Activated CD8-positive, alpha-beta T cell treated with anti-CD3 and anti-CD28 coated beads for 36 hours (primary cell): Measurements from ENCODE around the gene PLA2G15. TPM values are rescaled to one million over a fixed set of nuclear protein-coding genes. Genes with fewer than 3 reads are reported as not detected.

Experiments
- ATAC-seq: fragments of 200-7000 bp; cut with Tn5 transposase; one replicate; pipeline ENCODE4 v1.10.0; 2021; ENCODE audit warnings: mild to moderate bottlenecking, moderate library complexity
- CTCF ChIA-PET: fragments of 350-600 bp; sonication (Branson Sonifier 250); formaldehyde crosslinking; loops from one replicate; lab custom pipeline; 2021; ENCODE audit warnings: antibody characterized with exemption; lab: Charles Lee
- POLR2A ChIA-PET: fragments of 350-600 bp; sonication (Branson Sonifier 250); formaldehyde crosslinking; loops from one replicate; lab custom pipeline; 2021; ENCODE audit warnings: antibody characterized with exemption; lab: Charles Lee
- DNase-seq: peaks from one replicate; pipeline ENCODE4 v3.0.0-alpha.2; 2020
- H3K27ac Mint-ChIP-seq: one replicate; pipeline ENCODE4 v1.8.0; 2021; ENCODE audit warnings: mild to moderate bottlenecking, mixed read lengths
- H3K27me3 Mint-ChIP-seq: one replicate; pipeline ENCODE4 v1.8.0; 2021; ENCODE audit warnings: mixed read lengths
- H3K36me3 Mint-ChIP-seq: one replicate; pipeline ENCODE4 v1.8.0; 2021; ENCODE audit warnings: low read depth, mixed read lengths
- H3K4me1 Mint-ChIP-seq: one replicate; pipeline ENCODE4 v1.8.0; 2021; ENCODE audit warnings: low read depth, mixed read lengths
- H3K4me3 Mint-ChIP-seq: one replicate; pipeline ENCODE4 v1.8.0; 2021; ENCODE audit warnings: mild to moderate bottlenecking, moderate library complexity, mixed read lengths
- H3K9me3 Mint-ChIP-seq: one replicate; pipeline ENCODE4 v1.8.0; 2021; ENCODE audit warnings: mixed read lengths
- intact Hi-C: fragments of 100-400 bp; cut with micrococcal nuclease; formaldehyde crosslinking; loops from one replicate; pipeline ENCODE4 v1.10.0; 2022
- total RNA-seq, 2 experiments: library from RNA; stranded (reverse); gene quantifications; one replicate each; pipeline ENCODE4 v1.2.3, GENCODE V29; 2021
- TF ChIP-seq, protein P1 (sequence below): fragments of 200-600 bp; IDR thresholded peaks from one replicate; pipeline ENCODE4 v1.8.0; 2022; ENCODE audit warnings: antibody characterized with exemption, mild to moderate bottlenecking

The PLA2G15 gene
- total RNA-seq, 2 experiments from 2014 or later: 6.7 to 6.8 TPM

- peak; percentile 57 for DNase-seq
Measured at GRCh38 chr16:68236137-68236825, 8.9 kb upstream of the PLA2G15 start.

GRCh38 chr16:68236826-68237242 lies 8.3 kb upstream of the PLA2G15 start:
- ChIA-PET POLR2A (interaction anchor here (0.8 to 3.0 kb wide), 13 partner anchors 8 to 674 kb away, joined by 3 to 17 read pairs (median 3); partner anchors contain the start of genes NFATC3, PLA2G15, PRMT7 and SLC7A6), CTCF (interaction anchor here (0.7 to 2.9 kb wide), 8 partner anchors 8 to 144 kb away, joined by 3 to 20 read pairs (median 4); partner anchors contain the start of genes PRMT7, SLC7A6 and SLC7A6OS)
- intact Hi-C loops: no loop called here
- Mint-ChIP-seq H3K9me3 (no peaks in the 10 kb centered on the region), H3K4me3 (peak overlapping the region; percentile 87), H3K27me3 (no peaks in the 10 kb centered on the region), H3K27ac (peak overlapping the region; percentile 94), H3K4me1 (peaks cover 36% of the 10 kb centered on the region), H3K36me3 (no peaks in the 10 kb centered on the region)
- peak; percentile 5 for ATAC-seq
- DNase-seq: peak; percentile 48
- TF ChIP-seq, protein P1, sequence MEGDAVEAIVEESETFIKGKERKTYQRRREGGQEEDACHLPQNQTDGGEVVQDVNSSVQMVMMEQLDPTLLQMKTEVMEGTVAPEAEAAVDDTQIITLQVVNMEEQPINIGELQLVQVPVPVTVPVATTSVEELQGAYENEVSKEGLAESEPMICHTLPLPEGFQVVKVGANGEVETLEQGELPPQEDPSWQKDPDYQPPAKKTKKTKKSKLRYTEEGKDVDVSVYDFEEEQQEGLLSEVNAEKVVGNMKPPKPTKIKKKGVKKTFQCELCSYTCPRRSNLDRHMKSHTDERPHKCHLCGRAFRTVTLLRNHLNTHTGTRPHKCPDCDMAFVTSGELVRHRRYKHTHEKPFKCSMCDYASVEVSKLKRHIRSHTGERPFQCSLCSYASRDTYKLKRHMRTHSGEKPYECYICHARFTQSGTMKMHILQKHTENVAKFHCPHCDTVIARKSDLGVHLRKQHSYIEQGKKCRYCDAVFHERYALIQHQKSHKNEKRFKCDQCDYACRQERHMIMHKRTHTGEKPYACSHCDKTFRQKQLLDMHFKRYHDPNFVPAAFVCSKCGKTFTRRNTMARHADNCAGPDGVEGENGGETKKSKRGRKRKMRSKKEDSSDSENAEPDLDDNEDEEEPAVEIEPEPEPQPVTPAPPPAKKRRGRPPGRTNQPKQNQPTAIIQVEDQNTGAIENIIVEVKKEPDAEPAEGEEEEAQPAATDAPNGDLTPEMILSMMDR: no peak

More at GRCh38 chr16:68236137-68236825, 8.9 kb upstream of the PLA2G15 start:
- H3K4me3 Mint-ChIP-seq: peak overlapping the region; percentile 87
- no peaks in the 10 kb centered on the region for H3K27me3 Mint-ChIP-seq
- ChIA-PET CTCF (interaction anchor here (0.7 to 1.3 kb wide), 4 partner anchors 8 to 143 kb away, joined by 3 to 8 read pairs (median 3); partner anchors contain the start of genes PRMT7, SLC7A6 and SLC7A6OS), POLR2A (interaction anchor here (0.8 to 3.0 kb wide), 10 partner anchors 9 to 674 kb away, joined by 3 to 17 read pairs (median 4); partner anchors contain the start of genes PLA2G15, PRMT7, SLC7A6 and SLC7A6OS)
- H3K36me3 Mint-ChIP-seq: no peaks in the 10 kb centered on the region
- no peak for ATAC-seq
- H3K27ac Mint-ChIP-seq: peak overlapping the region; percentile 94
- H3K4me1 Mint-ChIP-seq: peaks cover 36% of the 10 kb centered on the region
- intact Hi-C loops: no loop called here
- TF ChIP-seq, protein P1: no peak
- H3K9me3 Mint-ChIP-seq: no peaks in the 10 kb centered on the region

GRCh38 chr16:68237243-68238028 lies 7.7 kb upstream of the PLA2G15 start:
- H3K9me3 Mint-ChIP-seq: no peaks in the 10 kb centered on the region
- ATAC-seq: peak; percentile 81

GRCh38 chr16:68238029-68238345 lies 7.2 kb upstream of the PLA2G15 start:
- DNase-seq: peak; percentile 45
- no peaks in the 10 kb centered on the region for H3K36me3 Mint-ChIP-seq

More at GRCh38 chr16:68237243-68238028, 7.7 kb upstream of the PLA2G15 start:
- H3K27ac Mint-ChIP-seq: peak overlapping the region; percentile 94
- TF ChIP-seq, protein P1: no peak
- no peaks in the 10 kb centered on the region for H3K36me3 Mint-ChIP-seq
- CTCF ChIA-PET: interaction anchor here (0.7 to 2.9 kb wide), 9 partner anchors 7 to 145 kb away, joined by 3 to 20 read pairs (median 3); partner anchors contain the start of genes PRMT7, SLC7A6 and SLC7A6OS
- POLR2A ChIA-PET: interaction anchor here (0.8 to 2.7 kb wide), 13 partner anchors 10 to 675 kb away, joined by 3 to 17 read pairs (median 3); partner anchors contain the start of genes NFATC3, PRMT7, SLC7A6 and SLC7A6OS
- peaks cover 36% of the 10 kb centered on the region for H3K4me1 Mint-ChIP-seq
- intact Hi-C loops: no loop called here
- peak; percentile 96 for DNase-seq
- H3K27me3 Mint-ChIP-seq: no peaks in the 10 kb centered on the region
- H3K4me3 Mint-ChIP-seq: peak overlapping the region; percentile 87

More at GRCh38 chr16:68238029-68238345, 7.2 kb upstream of the PLA2G15 start:
- ChIA-PET POLR2A (interaction anchor here (1.3 to 2.7 kb wide), 5 partner anchors 11 to 154 kb away, joined by 3 to 17 read pairs (median 5); partner anchors contain the start of genes NFATC3 and SLC7A6), CTCF (interaction anchor here (0.9 to 2.9 kb wide), 5 partner anchors 19 to 153 kb away, joined by 3 to 20 read pairs (median 4); partner anchors contain the start of gene NFATC3)
- TF ChIP-seq, protein P1: no peak
- H3K27ac Mint-ChIP-seq: peak overlapping the region; percentile 94
- ATAC-seq: peak; percentile 4
- peak overlapping the region; percentile 87 for H3K4me3 Mint-ChIP-seq
- H3K4me1 Mint-ChIP-seq: peaks cover 32% of the 10 kb centered on the region
- no peaks in the 10 kb centered on the region for H3K9me3 Mint-ChIP-seq
- no peaks in the 10 kb centered on the region for H3K27me3 Mint-ChIP-seq
- intact Hi-C loops: no loop called here
